GF-D8 (cell line): Measurements from ENCODE around the gene C12orf54.
"Not testable (repeated sequence)": the region's sequence is repeated elsewhere in the genome, so short reads cannot be mapped to it uniquely, and the experiment has no call there.

ENCODE experiments used
- DNase-seq: peaks from one replicate; lab custom pipeline; 2025; lab: John Stamatoyannopoulos, UW

The C12orf54 gene

DNA sequence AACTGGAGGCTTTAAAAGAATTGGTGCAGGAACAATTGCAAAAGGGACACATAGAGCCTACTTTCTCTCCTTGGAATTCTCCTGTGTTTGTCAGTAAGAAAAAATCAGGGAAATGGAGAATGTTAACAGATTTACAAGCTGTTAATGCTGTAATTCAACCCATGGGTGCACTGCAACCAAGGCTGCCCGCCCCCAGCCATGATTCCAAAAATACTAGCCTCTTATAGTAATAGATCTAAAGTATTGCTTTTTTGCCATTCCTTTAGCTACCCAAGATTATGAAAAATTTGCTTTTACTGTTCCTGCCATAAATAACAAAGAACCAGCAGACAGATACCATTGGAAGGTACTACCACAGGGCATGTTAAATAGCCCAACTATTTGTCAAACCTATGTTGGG lies 27.8 kb downstream of the C12orf54 start:
- DNase-seq: no peak

DNA sequence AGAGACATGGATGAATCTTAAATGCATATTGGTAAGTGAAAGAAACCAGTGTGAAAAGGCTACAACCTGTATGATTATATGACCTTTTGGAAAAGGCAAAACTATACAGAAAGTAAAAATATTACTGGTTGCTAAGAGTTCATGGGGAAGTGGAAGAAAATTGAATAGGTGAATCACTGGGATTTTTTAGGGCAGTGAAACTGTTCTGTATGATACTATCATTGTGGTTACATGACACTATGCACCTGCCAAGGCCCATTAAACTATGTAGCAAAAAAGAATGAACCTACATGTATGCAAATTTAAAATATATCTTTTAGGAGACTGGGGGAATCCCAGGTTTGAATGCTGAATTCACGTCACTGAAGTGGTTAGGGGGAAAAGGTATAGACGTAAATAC lies 30.6 kb downstream of the C12orf54 start:
- DNase-seq: no peak

DNA sequence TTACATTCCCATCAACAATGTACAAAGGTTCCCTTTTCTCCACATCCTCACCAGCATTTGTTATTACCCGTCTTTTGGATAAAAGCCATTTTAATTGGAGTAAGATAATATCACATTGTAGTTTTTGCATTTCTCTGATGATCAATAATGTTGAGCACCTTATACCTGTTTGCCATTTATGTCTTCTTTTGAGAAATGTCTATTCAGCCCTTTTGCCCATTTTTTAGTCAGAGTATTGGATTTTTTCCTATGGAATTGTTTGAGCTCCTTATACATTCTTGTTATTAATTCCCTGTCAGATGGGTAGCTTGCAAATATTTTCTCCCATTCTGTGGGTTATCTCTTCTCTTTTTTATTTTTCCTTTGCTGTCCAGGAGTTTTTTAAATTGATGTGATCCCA lies 32.4 kb downstream of the C12orf54 start:
- DNase-seq: no peak

DNA sequence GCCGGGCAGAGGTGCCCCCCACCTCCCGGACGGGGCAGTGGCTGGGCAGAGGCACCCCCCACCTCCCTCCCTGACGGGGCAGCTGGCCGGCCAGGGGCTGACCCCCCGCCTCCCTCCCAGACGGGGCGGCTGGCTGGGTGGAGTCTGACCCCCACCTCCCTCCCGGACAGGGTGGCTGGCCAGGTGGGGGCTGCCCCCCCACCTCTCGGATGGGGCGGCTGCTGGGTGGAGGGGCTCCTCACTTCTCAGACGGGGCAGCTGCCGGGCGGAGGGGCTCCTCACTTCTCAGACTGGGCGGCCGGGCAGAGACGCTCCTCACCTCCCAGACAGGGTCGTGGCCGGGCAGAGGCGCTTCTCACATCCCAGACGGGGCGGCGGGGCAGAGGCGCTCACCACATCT lies 38.1 kb downstream of the C12orf54 start:
- not testable (repeated sequence) for DNase-seq

DNA sequence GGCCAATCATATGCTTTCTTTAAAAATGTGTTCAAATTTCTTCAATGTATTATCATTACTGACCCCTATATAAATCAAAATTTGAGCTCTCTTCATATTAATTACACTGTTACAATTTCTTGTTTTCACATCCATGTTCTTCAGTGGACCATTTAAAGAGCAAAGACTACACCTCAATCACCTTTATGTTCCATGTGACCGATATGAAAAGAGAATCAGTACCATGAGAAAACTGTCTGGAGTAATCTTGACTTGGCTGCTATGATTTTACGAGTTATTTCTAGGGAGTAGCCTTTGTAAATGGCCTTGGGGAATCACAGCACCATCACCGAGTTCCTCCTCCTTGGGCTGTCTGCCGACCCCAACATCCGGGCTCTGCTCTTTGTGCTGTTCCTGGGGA lies 43.0 kb downstream of the C12orf54 start, which contains the start of gene OR8S1:
Gene OR8S1 (plus strand): TSS at position 301 of the 400 bp plus-strand sequence. CDS start 0 bp downstream, at position 301.
- DNase-seq: no peak

DNA sequence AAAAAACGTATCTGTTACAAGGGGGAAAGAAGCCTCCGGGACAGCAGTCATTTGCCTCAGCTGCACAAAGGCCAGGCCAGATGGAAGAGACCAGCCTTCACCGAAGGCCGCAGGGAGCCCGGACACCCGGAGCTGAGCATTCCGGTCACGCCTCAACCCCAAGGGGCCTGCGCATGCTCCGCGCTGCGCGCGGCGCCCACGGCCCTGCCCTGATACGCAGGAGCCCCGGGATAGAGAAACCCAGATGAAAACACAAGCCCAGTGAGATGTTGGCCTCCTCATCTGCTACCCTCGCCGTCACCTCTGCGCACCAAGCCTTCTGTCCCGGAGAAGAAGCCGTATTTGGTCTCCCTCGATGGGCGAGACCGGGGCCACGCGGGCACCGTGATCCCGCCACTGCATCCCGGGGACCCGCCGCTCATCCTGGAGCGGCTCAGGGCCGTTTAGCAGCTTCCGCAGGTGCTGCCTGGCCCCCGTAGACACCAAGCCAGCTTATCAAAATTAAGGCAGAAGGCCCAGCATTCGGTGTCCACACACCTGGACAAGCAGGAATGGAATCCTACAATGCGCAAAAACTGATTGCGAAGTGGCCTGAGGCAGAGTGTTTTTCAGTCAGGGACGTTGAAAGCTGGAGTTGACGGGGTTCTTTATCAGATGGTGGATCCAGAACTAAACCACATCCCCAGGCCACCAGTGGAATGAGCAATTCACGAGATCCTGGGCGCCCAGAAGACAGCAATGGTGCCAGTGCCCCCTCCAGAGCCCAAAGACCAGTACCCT lies 45.8 kb downstream of the C12orf54 start:
- no peak for DNase-seq

DNA sequence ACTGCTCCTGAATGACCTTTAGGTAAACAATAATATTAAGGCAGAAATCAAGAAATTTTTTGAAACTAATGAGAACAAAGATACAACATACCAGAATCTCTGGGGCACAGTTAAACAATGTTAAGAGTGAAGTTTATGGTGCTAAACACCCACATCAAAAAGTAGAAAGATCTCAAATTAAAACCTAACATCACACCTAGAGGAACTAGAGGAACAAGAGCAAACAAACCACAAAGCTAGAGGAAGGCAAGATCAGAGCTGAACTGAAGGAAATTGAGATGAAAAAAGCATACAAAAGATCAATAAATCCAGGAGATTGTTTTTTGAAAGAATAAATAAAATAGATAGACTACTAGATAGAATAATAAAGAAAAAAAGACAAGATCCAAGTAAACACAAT lies 50.3 kb downstream of the C12orf54 start:
- no peak for DNase-seq

DNA sequence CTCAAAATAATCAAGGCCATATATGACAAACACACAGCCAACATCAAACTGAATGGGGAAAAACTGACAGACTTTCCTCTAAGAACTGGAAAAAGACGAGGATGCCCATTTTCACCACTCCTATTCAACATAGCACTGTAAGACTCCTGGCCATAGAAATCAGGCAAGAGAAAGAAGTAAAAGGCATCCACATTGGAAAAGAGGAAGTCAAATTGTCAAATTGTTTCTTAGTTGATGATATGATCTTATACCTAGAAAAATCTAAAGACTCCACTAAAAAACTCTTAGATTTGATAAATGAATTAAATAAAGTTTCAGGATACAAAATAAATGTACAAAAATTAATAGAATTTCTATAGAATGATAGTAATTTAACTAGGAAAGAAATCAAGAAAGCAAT lies 54.3 kb downstream of the C12orf54 start:
- DNase-seq: no peak

DNA sequence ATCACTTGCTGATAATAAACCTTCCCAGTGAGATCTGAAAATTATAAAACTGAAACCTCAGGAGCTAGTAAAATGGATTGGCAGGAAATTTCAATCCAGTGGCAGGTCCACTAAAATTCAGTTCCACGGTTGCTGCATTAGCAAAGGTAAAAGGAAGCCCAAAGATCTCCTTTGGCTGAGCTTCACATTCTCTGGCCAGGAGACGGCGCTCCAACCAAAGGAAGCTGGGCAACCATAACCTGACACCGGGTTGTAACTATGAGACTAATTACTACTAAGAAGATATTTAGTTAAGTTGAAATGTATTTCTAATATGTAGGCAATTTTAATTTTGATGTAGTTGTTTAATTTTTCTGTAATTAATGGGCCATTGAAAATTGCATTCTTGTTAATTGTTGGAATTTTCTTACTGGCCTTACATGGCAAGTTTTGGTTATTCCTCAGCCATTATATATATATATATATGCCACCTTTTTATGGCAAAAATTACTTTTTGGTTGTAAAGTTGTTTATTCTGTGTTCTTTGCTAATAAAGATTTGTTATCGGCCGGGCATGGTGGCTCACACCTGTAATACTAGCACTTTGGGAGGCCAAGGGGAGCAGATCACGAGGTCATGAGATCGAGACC lies 60.1 kb downstream of the C12orf54 start:
- DNase-seq: no peak

DNA sequence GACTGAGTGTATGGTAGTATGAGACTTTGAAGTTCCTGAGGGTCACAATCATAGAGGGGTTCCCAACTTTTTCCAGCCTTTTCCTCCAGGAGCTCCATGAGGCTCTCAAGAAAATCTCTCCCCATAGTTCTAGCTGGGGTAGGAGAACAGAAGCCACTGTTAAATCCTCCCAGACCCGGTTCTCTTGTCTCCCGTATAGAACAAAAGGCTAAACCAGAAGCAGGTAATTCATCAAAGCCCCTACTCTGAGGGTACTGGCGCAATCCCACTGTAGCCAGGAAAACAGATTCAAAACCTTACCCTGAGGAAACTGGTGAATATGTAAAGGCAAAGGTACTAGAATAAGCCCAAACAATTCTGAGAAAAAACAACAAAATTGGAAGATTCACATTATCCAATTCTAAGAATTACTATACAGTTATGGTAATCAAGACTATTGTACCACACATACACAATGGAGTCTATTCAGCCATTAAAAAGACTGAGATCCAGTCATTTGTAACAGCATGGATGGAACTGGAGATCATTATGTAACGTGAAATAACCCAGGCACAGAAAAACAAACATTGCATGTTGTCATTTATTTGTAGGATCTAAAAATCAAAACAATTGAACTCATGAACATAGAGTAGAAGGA lies 63.7 kb downstream of the C12orf54 start:
- DNase-seq: no peak
